A549 treated with GW870086 at 1 μM for 4 hours (cell line): ENCODE data around the gene GLS. TPM values are rescaled to one million over a fixed set of nuclear protein-coding genes. Genes with fewer than 3 reads are reported as not detected.

Experiments
- total RNA-seq: library from RNA; stranded (reverse); fragments of 200-300 nt; extraction: Qiagen RNA extraction; gene quantifications from 5 replicates; pipeline ENCODE4 v1.2.3, GENCODE V29; 2022; ENCODE audit warnings: low read depth

Gene GLS
- total RNA-seq = 103 to 157 TPM (median 133 TPM) in 5 replicates

DNA sequence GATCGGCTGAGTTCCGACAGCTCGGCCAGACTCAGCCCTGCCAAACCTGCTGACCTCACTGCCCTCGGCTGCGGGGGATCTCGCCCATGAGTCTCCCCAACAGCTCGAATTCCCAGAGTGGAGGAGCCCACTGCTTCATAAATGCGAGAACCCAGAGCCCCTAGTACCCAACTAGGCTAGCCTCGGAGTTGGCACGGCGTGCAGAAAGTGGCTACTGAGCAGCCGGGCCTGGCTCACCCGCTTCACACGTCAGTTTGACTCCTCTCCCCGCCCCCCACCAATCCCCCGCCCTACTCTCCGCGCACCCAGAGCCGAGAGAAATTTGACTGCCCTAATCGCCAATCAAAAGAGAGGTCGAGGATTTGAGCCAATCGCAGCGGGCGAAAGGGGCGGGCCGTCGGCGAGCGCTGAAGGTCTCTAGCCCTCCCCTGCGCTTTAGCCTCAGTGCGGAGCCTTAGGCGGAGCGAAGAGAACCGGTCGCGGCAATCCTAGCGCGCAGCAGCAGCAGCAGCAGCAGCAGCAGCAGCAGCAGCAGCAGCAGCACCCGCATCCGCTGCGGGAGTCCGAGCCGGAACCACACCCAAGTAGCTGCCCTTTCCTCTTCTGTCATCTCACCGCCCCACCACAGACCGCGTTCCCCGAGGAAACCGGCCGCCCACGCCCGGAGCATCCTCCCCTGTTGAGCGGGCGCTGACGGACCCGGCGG is at the start of gene GLS:
Gene GLS (plus strand): TSS at position 444 of the 706 bp plus-strand sequence. CDS start 264 bp downstream, outside the sequence.

DNA sequence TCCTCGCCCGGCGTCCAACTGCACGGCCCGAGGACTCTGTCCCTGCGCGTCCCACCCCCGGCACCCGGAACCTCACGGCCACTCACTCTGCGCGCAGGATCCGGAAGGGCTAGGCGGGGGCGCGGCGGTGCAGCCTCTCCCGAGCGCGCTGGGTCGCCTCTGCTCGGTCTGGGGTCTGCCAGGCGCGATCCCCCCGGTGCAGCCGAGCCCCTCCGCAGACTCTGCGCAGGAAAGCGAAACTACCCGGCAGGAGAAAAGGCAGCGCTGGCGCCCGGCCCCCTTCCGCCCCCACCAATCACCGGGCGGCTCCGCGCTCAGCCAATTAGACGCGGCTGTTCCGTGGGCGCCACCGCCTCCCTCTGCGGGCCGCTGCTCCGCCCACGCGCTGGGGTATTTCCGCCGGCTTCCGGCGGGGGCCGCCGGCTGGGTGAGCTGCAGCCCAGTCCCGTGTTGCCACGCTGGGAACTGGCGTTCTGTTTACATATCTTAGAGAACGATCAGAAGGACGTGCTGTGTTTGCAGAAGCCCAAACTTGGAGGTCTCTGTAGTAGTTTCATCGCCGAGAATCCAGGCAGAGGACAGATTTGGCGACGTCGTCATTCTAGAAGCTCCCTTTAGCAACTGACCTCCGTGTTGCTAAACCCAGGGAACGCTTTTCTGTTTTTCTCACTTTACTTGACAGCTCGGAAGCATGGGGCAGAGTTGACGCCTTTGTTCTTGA is 133.5 kb downstream of the GLS start, which contains the start of gene STAT1:
Gene STAT1 (minus strand): TSS at position 240 of the 721 bp plus-strand sequence. CDS start 4,168 bp downstream, outside the sequence.

Other genes with a start within 250 kb of the GLS start
- 26.2 to 42.9 TPM (median 40.0 TPM) in 5 replicates for gene NAB1, start 231.7 kb upstream of the GLS start, total RNA-seq
- gene STAT1, start 133.3 kb downstream of the GLS start, total RNA-seq = 52.4 to 68.2 TPM (median 63.4 TPM) in 5 replicates